OCI-LY7 (cell line): ENCODE results near the gene SPDYE1.
"Not testable (repeated sequence)": the region's sequence is repeated elsewhere in the genome, so short reads cannot be mapped to it uniquely, and the experiment has no call there.

Source experiments
- EZH2phosphoT487 ChIP-seq: fragments of 200-600 bp; sonication (generic); IDR thresholded peaks from 2 replicates; pipeline ENCODE4 v1.6.1; 2018; ENCODE audit warnings: low read depth, borderline replicate concordance, mild to moderate bottlenecking, mixed run types, antibody characterized with exemption, low read length, moderate library complexity, mixed read lengths
- TF ChIP-seq, protein P1 (sequence below): fragments of 200-600 bp; sonication (generic); conservative IDR thresholded peaks from 2 replicates; pipeline ENCODE4 v1.5.1; 2014; ENCODE audit warnings: mild to moderate bottlenecking, antibody characterized with exemption, low read length, moderate library complexity, mixed read lengths

DNA sequence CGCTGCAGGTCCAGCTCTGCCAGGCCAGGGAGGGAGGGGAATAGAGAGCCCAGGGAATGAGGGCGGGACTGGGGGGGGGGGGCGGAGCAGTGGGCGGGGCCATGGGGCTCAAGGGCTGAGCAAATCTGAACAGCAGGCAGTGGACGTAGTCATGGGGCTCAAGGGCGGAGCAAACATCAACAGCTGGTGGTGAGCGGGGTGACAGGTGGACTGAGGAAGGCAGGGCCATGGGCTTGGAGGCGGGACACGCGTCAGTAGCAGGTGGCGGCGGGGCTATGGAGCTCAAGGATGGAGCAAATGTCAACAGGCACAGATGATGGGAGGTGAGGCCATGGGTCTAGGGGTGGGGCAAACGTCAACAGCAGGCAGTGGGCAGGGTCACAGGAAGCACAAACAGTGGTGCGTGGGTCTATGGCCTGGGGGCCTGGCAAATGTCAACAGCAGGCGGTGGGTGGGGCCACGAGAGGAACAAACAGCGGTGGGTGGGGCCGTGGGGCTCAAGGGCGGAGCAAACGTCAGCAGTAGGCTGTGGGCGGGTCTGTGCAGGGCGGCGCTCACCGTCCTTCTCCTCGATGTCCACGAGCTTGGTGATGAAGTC is 41.4 kb downstream of the SPDYE1 start:
- TF ChIP-seq, protein P1, sequence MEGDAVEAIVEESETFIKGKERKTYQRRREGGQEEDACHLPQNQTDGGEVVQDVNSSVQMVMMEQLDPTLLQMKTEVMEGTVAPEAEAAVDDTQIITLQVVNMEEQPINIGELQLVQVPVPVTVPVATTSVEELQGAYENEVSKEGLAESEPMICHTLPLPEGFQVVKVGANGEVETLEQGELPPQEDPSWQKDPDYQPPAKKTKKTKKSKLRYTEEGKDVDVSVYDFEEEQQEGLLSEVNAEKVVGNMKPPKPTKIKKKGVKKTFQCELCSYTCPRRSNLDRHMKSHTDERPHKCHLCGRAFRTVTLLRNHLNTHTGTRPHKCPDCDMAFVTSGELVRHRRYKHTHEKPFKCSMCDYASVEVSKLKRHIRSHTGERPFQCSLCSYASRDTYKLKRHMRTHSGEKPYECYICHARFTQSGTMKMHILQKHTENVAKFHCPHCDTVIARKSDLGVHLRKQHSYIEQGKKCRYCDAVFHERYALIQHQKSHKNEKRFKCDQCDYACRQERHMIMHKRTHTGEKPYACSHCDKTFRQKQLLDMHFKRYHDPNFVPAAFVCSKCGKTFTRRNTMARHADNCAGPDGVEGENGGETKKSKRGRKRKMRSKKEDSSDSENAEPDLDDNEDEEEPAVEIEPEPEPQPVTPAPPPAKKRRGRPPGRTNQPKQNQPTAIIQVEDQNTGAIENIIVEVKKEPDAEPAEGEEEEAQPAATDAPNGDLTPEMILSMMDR, result not testable (repeated sequence)
- not testable (repeated sequence) for TF ChIP-seq EZH2phosphoT487
